Sigmoid colon (tissue), 7 donors: Measurements from ENCODE around the gene LPCAT1. TPM values are rescaled to one million over a fixed set of nuclear protein-coding genes. Genes with fewer than 3 reads are reported as not detected.
A peak's percentile ranks its signal among the peaks of the same experiment; 100 is the strongest.

Source experiments
- DNase-seq: peaks from one replicate; pipeline ENCODE4 v3.0.0-alpha.2; 2019
- H3K27ac ChIP-seq, 4 donors: fragments of 200-600 bp; sonication (generic); one replicate each; pipeline ENCODE4 v1.5.1; 2016 to 2019; ENCODE audit warnings: mild to moderate bottlenecking in 1 of 4
- H3K27me3 ChIP-seq, 3 donors: fragments of 200-600 bp; sonication (generic); one replicate each; pipeline ENCODE4 v1.5.1; 2019; ENCODE audit warnings: mild to moderate bottlenecking in 1 of 3
- H3K36me3 ChIP-seq, 4 donors: fragments of 200-600 bp; sonication (generic); one replicate each; pipeline ENCODE4 v1.5.1; 2016 to 2019
- H3K4me1 ChIP-seq, 4 donors: fragments of 200-600 bp; sonication (generic); one replicate each; pipeline ENCODE4 v1.5.1; 2017 to 2019
- H3K4me3 ChIP-seq, 4 donors: fragments of 200-600 bp; sonication (generic); one replicate each; pipeline ENCODE4 v1.5.1; 2017 to 2019; ENCODE audit warnings: mild to moderate bottlenecking in 2 of 4, moderate library complexity in 1 of 4
- H3K9me3 ChIP-seq, 4 donors: fragments of 200-600 bp in 3 of 4; sonication (generic) in 3 of 4; one replicate each; pipeline versions ENCODE4 v1.5.1 to v1.6.1; 2013 to 2019
- CTCF ChIP-seq, 4 experiments: fragments of 450-650 bp in 3 of 4; fragments of 200-600 bp in 1 of 4; IDR thresholded peaks; one replicate each; pipeline ENCODE4 v1.5.1; 2016 to 2019; ENCODE audit warnings: antibody characterized with exemption in 4 of 4, mild to moderate bottlenecking in 3 of 4, moderate library complexity in 2 of 4
- EP300 ChIP-seq, 4 donors: sonication (generic); formaldehyde crosslinking; IDR thresholded peaks; one replicate each; pipeline ENCODE4 v1.6.1; 2017; ENCODE audit warnings: antibody characterized with exemption in 4 of 4
- POLR2A ChIP-seq, 2 donors: fragments of 450-650 bp; IDR thresholded peaks; one replicate each; pipeline ENCODE4 v1.6.1; 2016; ENCODE audit warnings: antibody characterized with exemption in 2 of 2, mild to moderate bottlenecking in 2 of 2, moderate library complexity in 2 of 2
- POLR2AphosphoS5 ChIP-seq, 4 donors: sonication (generic); formaldehyde crosslinking; IDR thresholded peaks; one replicate each; pipeline ENCODE4 v1.6.1; 2017; ENCODE audit warnings: antibody characterized with exemption in 4 of 4
- WGBS, 2 donors: extraction: QIAGEN DNeasy Blood & Tissue Kit; methylation state at CpG; one replicate each; pipeline ENCODE4 v1.1.7; 2013; 5-methylcytosine and 5-hydroxymethylcytosine counted together
- intact Hi-C: fragments of 100-400 bp; cut with DNase I; formaldehyde crosslinking; loops from one replicate; pipeline ENCODE4 v1.15.1; 2023
- polyA plus RNA-seq, 3 donors: library from polyadenylated mRNA; stranded (reverse); fragments of 200-250 nt; gene quantifications; one replicate each; pipeline ENCODE4 v1.2.3, GENCODE V29; 2013
- small RNA-seq, 3 donors: library from RNA; depleted of rRNA; stranded (forward); fragments of <200 nt; gene quantifications; one replicate each; pipeline ENCODE3, GENCODE V24; 2016
- total RNA-seq, 4 donors: library from RNA; depleted of rRNA; stranded (reverse); fragments of >200 nt; gene quantifications; one replicate each; pipeline ENCODE4 v1.1.0, GENCODE V29; 2016
- donor health status: healthy with polysubstance abuse.
- donor health status: Bipolar disorder and iron deficiency.
- donor health status: healthy.

LPCAT1 gene
- total and polyA plus RNA-seq, 7 donors = 4.2 to 35.1 (median 22.2) TPM

DNA sequence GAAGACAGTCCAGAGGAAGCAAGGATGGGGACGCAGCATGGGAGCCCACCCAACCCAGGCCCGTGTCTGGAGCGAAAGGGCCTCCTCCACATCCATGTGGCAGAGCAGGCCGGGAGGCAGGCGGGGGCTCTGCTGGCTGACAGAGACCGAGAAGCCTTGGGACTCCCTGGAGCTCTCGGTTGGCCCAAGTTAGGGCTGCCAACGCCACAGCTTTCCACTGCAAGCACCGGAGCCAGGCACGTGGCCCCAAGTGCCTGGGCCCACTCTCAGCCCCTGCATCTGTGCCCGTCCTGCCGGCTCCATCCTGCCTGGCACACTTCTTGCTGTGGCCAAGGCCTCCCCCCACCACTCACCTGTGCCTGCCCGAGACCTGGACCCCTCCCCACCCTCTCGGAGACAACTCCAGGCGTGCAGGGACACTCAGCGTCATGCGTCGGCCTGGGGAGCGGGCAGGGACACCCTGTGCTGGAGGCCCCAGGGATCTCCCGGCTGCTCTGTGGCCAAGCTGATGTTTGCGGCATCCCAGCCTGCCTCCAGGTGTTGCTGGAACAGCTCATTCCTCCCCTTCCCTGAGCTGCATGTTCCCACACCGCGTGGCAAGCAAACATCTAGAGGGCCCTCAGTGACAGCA, 110.0 kb downstream of the LPCAT1 start:
- Histone ChIP-seq H3K27ac (no peak overlapping the region), H3K36me3 (no peaks in the 10 kb centered on the region), H3K27me3 (peaks cover 0 to 39% (median 3%) of the 10 kb centered on the region in 3 donors), H3K4me3 (no peak overlapping the region), H3K4me1 (no peaks in the 10 kb centered on the region), H3K9me3 (no peaks in the 10 kb centered on the region)
- WGBS, 2 donors = 80 to 83% methylated on average over 23 of the region's 23 CpGs
- DNase-seq = peak; percentile 57
- intact Hi-C loops = no loop called here
- TF ChIP-seq POLR2A (IDR thresholded peaks at IDR 0.05) (no peak), CTCF (IDR thresholded peaks at IDR 0.05) (no peak), POLR2AphosphoS5 (IDR thresholded peaks at IDR 0.05) (no peak), EP300 (IDR thresholded peaks at IDR 0.05) (no peak)

DNA sequence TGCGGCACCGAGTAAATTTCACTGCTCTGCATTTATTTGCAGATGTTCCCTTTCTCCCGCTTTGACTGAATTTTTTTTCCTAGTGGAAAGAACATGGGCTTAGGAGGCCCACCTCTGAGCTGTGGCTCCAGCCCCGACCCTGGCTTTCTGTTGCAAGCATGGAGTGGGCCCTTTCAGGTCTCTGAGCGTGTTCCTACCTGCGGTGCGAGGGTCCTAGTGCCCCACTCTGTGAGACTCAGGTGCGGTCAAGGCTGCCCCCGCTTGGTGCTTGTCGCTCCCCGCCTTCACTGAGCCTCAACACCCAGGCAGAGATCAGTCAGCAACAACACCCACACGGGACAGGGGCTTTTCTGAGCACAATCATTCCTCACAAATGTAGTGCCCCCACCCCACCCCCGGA, 110.5 kb downstream of the LPCAT1 start:
- 63 to 74% methylated on average over 13 of the region's 13 CpGs for WGBS, 2 donors
- H3K9me3 ChIP-seq = no peaks in the 10 kb centered on the region
- H3K27me3 ChIP-seq = peaks cover 0 to 44% (median 5%) of the 10 kb centered on the region in 3 donors
- H3K27ac ChIP-seq = no peak overlapping the region
- no peaks in the 10 kb centered on the region for H3K36me3 ChIP-seq
- DNase-seq = no peak
- no peak overlapping the region for H3K4me3 ChIP-seq
- intact Hi-C loops = no loop called here
- TF ChIP-seq EP300 (IDR thresholded peaks at IDR 0.05) = no peak
- no peak for TF ChIP-seq CTCF (IDR thresholded peaks at IDR 0.05)
- no peak for TF ChIP-seq POLR2AphosphoS5 (IDR thresholded peaks at IDR 0.05)
- no peak for TF ChIP-seq POLR2A (IDR thresholded peaks at IDR 0.05)
- no peaks in the 10 kb centered on the region for H3K4me1 ChIP-seq

- H3K27me3 ChIP-seq = peaks cover 0 to 46% (median 5%) of the 10 kb centered on the region in 3 donors
- intact Hi-C loops = no loop called here
- no peak overlapping the region for H3K4me3 ChIP-seq
- no peak overlapping the region for H3K27ac ChIP-seq
- TF ChIP-seq POLR2AphosphoS5 (IDR thresholded peaks at IDR 0.05) (no peak), POLR2A (IDR thresholded peaks at IDR 0.05) (no peak)
- H3K4me1 ChIP-seq = no peaks in the 10 kb centered on the region
- 61 to 69% methylated on average over 10 of the region's 10 CpGs for WGBS, 2 donors
- H3K36me3 ChIP-seq = no peaks in the 10 kb centered on the region
- H3K9me3 ChIP-seq = no peaks in the 10 kb centered on the region
- peak; percentile 47 for DNase-seq
Observed at GRCh38 chr5:1412621-1413020, 111.1 kb downstream of the LPCAT1 start.

- H3K27me3 ChIP-seq = peaks cover 0 to 46% (median 5%) of the 10 kb centered on the region in 3 donors
- TF ChIP-seq CTCF (IDR thresholded peaks at IDR 0.05) = no peak
- TF ChIP-seq EP300 (IDR thresholded peaks at IDR 0.05) = no peak
- TF ChIP-seq POLR2AphosphoS5 (IDR thresholded peaks at IDR 0.05) = no peak
- TF ChIP-seq POLR2A (IDR thresholded peaks at IDR 0.05) = no peak
- DNase-seq = peak; percentile 44
- no peak overlapping the region for H3K4me3 ChIP-seq
- no peaks in the 10 kb centered on the region for H3K9me3 ChIP-seq
- 50 to 71% methylated on average over 16 of the region's 16 CpGs for WGBS, 2 donors
- no peaks in the 10 kb centered on the region for H3K4me1 ChIP-seq
- intact Hi-C loops = no loop called here
- no peaks in the 10 kb centered on the region for H3K36me3 ChIP-seq
- H3K27ac ChIP-seq = no peak overlapping the region
Observed at GRCh38 chr5:1412163-1412562, 111.6 kb downstream of the LPCAT1 start.

Small RNA genes within 50 kb of the gene (small RNA-seq; reads per million reads assigned to genes)
- gene MIR6075 = 0 reads per million in 3 donors

Other genes starting within 250 kb of the LPCAT1 start
- gene TERT, start 228.9 kb downstream of the LPCAT1 start, total RNA-seq = not detected
- 1 to 10 TPM in 1 of 3 donors, not detected in 2; 2.9 TPM for gene TERT, start 228.9 kb downstream of the LPCAT1 start, polyA plus RNA-seq
- gene CLPTM1L, start 178.9 kb downstream of the LPCAT1 start, total RNA-seq = 10 to 100 TPM; 49.5 to 67.8 (median 58.9) TPM
- gene CLPTM1L, start 178.9 kb downstream of the LPCAT1 start, polyA plus RNA-seq = 10 to 100 TPM; 33.1 to 90.5 (median 33.6) TPM
- gene SLC6A3, start 78.5 kb downstream of the LPCAT1 start, total RNA-seq = not detected
- gene SLC6A3, start 78.5 kb downstream of the LPCAT1 start, polyA plus RNA-seq = under 1 TPM in 1 of 3 donors, not detected in 2; 0.06 TPM